SU-DHL-6 (cell line): ENCODE measurements around the gene SLC6A17.

ENCODE experiments used
- H2AFZ ChIP-seq: fragments of 200-600 bp; sonication (generic); 2 replicates; pipeline ENCODE4 v1.6.1; 2014; ENCODE audit warnings: low read depth, mild to moderate bottlenecking, moderate library complexity, mixed read lengths, antibody characterized with exemption, low read length; ENCODE audit not compliant: severe bottlenecking
- H3F3A ChIP-seq: fragments of 200-600 bp; shearing (Covaris generic); 2 replicates; pipeline ENCODE4 v1.6.0; 2016; ENCODE audit warnings: antibody characterized with exemption, mild to moderate bottlenecking; ENCODE audit not compliant: insufficient read depth
- H3K27ac ChIP-seq: fragments of 200-600 bp; sonication (generic); 2 replicates; pipeline ENCODE4 v1.5.1; 2016; ENCODE audit warnings: low read depth, mild to moderate bottlenecking, low read length, moderate library complexity, mixed read lengths
- H3K27me3 ChIP-seq: fragments of 200-600 bp; sonication (generic), shearing (Covaris generic); 2 replicates; pipeline ENCODE4 v1.6.0; 2014; ENCODE audit warnings: mild to moderate bottlenecking, low read length
- H3K36me3 ChIP-seq: fragments of 200-600 bp; sonication (generic); 2 replicates; pipeline ENCODE4 v1.6.1; 2014; ENCODE audit warnings: mild to moderate bottlenecking, low read length, mixed read lengths
- H3K4me2 ChIP-seq: fragments of 300-600, 200-600 bp; shearing (Covaris generic), sonication (generic); 2 replicates; pipeline ENCODE4 v1.6.0; 2014; ENCODE audit warnings: low read length, low read depth, mild to moderate bottlenecking; ENCODE audit not compliant: poor library complexity, severe bottlenecking
- H3K4me3 ChIP-seq: fragments of 200-600 bp; sonication (generic); 2 replicates; pipeline ENCODE4 v1.5.1; 2014; ENCODE audit warnings: antibody characterized with exemption, low read length, mild to moderate bottlenecking, mixed read lengths; ENCODE audit not compliant: insufficient read depth, poor library complexity, severe bottlenecking
- H3K79me2 ChIP-seq: fragments of 200-600 bp; sonication (generic); 2 replicates; pipeline ENCODE4 v1.6.1; 2014; ENCODE audit warnings: mild to moderate bottlenecking, low read length, moderate library complexity; ENCODE audit not compliant: insufficient read depth
- H3K9ac ChIP-seq: fragments of 200-600 bp; sonication (generic); 2 replicates; pipeline ENCODE4 v1.7.0; 2014; ENCODE audit warnings: mild to moderate bottlenecking, low read length
- H3K9me2 ChIP-seq: fragments of 200-600 bp; sonication (generic); replicated peaks from 2 replicates; pipeline ENCODE4 v1.6.1; 2014; ENCODE audit warnings: low read length; ENCODE audit not compliant: insufficient read depth
- H3K9me3 ChIP-seq: fragments of 200-600 bp; sonication (generic); 2 replicates; pipeline ENCODE4 v1.6.1; 2014; ENCODE audit warnings: low read length, mixed read lengths; ENCODE audit not compliant: insufficient read depth
- H4K20me1 ChIP-seq: fragments of 200-600 bp; sonication (generic); 2 replicates; pipeline ENCODE4 v1.6.1; 2014; ENCODE audit warnings: low read depth, mild to moderate bottlenecking, antibody characterized with exemption, low read length, moderate library complexity, mixed read lengths
- CTCF ChIP-seq: fragments of 200-600 bp; sonication (generic); IDR thresholded peaks from one replicate; pipeline ENCODE4 v1.5.1; 2017; ENCODE audit warnings: antibody characterized with exemption, mild to moderate bottlenecking, low read length, moderate library complexity; ENCODE audit not compliant: insufficient read depth, poor library complexity, severe bottlenecking
- EZH2phosphoT487 ChIP-seq: fragments of 200-600 bp; sonication (generic), shearing (Covaris generic); conservative IDR thresholded peaks from 2 replicates; pipeline ENCODE4 v1.6.1; 2018; ENCODE audit warnings: mild to moderate bottlenecking, antibody characterized with exemption, low read length, moderate library complexity, mixed read lengths

The SLC6A17 gene

GRCh38 chr1:110112656-110113055 lies 37.6 kb upstream of the SLC6A17 start:
- TF ChIP-seq CTCF: no peak
- TF ChIP-seq EZH2phosphoT487: no peak
- Histone ChIP-seq H4K20me1 (no peaks in the 10 kb centered on the region), H3K27me3 (no peaks in the 10 kb centered on the region), H3K9me3 (no peaks in the 10 kb centered on the region), H3K9ac (no peak overlapping the region), H2AFZ (no peak overlapping the region), H3K27ac (no peak overlapping the region), H3K36me3 (no peaks in the 10 kb centered on the region), H3K79me2 (no peaks in the 10 kb centered on the region), H3K4me3 (no peak overlapping the region), H3K4me2 (no peak overlapping the region), H3F3A (no peaks in the 10 kb centered on the region), H3K9me2 (no peaks in the 10 kb centered on the region)

GRCh38 chr1:110113551-110113950 lies 36.7 kb upstream of the SLC6A17 start:
- no peaks in the 10 kb centered on the region for H3K27me3 ChIP-seq

GRCh38 chr1:110114173-110114572 lies 36.1 kb upstream of the SLC6A17 start:
- no peak for TF ChIP-seq EZH2phosphoT487
- no peak for TF ChIP-seq CTCF
- no peak overlapping the region for H3K4me3 ChIP-seq
- H3F3A ChIP-seq: no peaks in the 10 kb centered on the region
- no peaks in the 10 kb centered on the region for H3K9me2 ChIP-seq
- no peaks in the 10 kb centered on the region for H3K79me2 ChIP-seq
- H3K9me3 ChIP-seq: no peaks in the 10 kb centered on the region
- no peak overlapping the region for H2AFZ ChIP-seq
- no peak overlapping the region for H3K4me2 ChIP-seq
- no peak overlapping the region for H3K9ac ChIP-seq
- no peaks in the 10 kb centered on the region for H3K27me3 ChIP-seq
- no peak overlapping the region for H3K27ac ChIP-seq
- H3K36me3 ChIP-seq: no peaks in the 10 kb centered on the region
- H4K20me1 ChIP-seq: no peaks in the 10 kb centered on the region

More at GRCh38 chr1:110113551-110113950, 36.7 kb upstream of the SLC6A17 start:
- H3K36me3 ChIP-seq: no peaks in the 10 kb centered on the region
- H2AFZ ChIP-seq: no peak overlapping the region
- no peaks in the 10 kb centered on the region for H4K20me1 ChIP-seq
- H3K9ac ChIP-seq: no peak overlapping the region
- no peaks in the 10 kb centered on the region for H3K9me2 ChIP-seq
- H3K79me2 ChIP-seq: no peaks in the 10 kb centered on the region
- no peak overlapping the region for H3K4me2 ChIP-seq
- no peak overlapping the region for H3K27ac ChIP-seq
- H3K9me3 ChIP-seq: no peaks in the 10 kb centered on the region
- H3K4me3 ChIP-seq: no peak overlapping the region
- TF ChIP-seq EZH2phosphoT487: no peak
- no peaks in the 10 kb centered on the region for H3F3A ChIP-seq

- H3K27me3 ChIP-seq: no peaks in the 10 kb centered on the region
- H3K4me2 ChIP-seq: no peak overlapping the region
- no peaks in the 10 kb centered on the region for H3K9me2 ChIP-seq
- TF ChIP-seq CTCF (no peak), EZH2phosphoT487 (no peak)
- H3K4me3 ChIP-seq: no peak overlapping the region
- no peak overlapping the region for H3K27ac ChIP-seq
- no peaks in the 10 kb centered on the region for H4K20me1 ChIP-seq
- H3K36me3 ChIP-seq: no peaks in the 10 kb centered on the region
- H3K79me2 ChIP-seq: no peaks in the 10 kb centered on the region
- H3K9ac ChIP-seq: no peak overlapping the region
- H2AFZ ChIP-seq: no peak overlapping the region
- H3K9me3 ChIP-seq: no peaks in the 10 kb centered on the region
- no peaks in the 10 kb centered on the region for H3F3A ChIP-seq
These were observed 35.5 kb upstream of the SLC6A17 start for GRCh38 chr1:110114784-110115183.
